HepG2 (cell line): ENCODE data around the gene PROC. TPM values are rescaled to one million over a fixed set of nuclear protein-coding genes. Genes with fewer than 3 reads are reported as not detected.
A peak's percentile ranks its signal among the peaks of the same experiment; 100 is the strongest.

Experiments used
- AFF4 ChIP-seq: sonication (generic); formaldehyde crosslinking; IDR thresholded peaks from 2 replicates; pipeline ENCODE4 v1.4.0; 2020; ENCODE audit warnings: missing genetic modification reagents
- HMGXB3 ChIP-seq: sonication (generic); formaldehyde crosslinking; IDR thresholded peaks from 2 replicates; pipeline ENCODE4 v1.4.0; 2020; ENCODE audit warnings: missing genetic modification reagents, borderline replicate concordance
- HNRNPH1 ChIP-seq: fragments of 200-400 bp; formaldehyde crosslinking; optimal IDR thresholded peaks from 2 replicates; pipeline ENCODE3; 2017; ENCODE audit warnings: mild to moderate bottlenecking, low read depth, low read length
- KLF15 ChIP-seq: sonication (generic); formaldehyde crosslinking; IDR thresholded peaks from 2 replicates; pipeline ENCODE4 v1.8.1; 2023; ENCODE audit warnings: borderline replicate concordance, mild to moderate bottlenecking, inconsistent platforms, missing genetic modification reagents, mixed read lengths
- MBD4 ChIP-seq: IDR thresholded peaks from 2 replicates; pipeline ENCODE4 v1.6.1; 2012; ENCODE audit warnings: low read length, inconsistent platforms, borderline replicate concordance
- MXD3 ChIP-seq: IDR thresholded peaks from 2 replicates; pipeline ENCODE4 v1.6.1; 2016; ENCODE audit warnings: mild to moderate bottlenecking, missing biosample characterization, missing genetic modification reagents
- MXI1 ChIP-seq: IDR thresholded peaks from 3 replicates; pipeline ENCODE4 v1.6.1; 2012; ENCODE audit warnings: low read depth, low read length, inconsistent platforms, borderline replicate concordance
- NFIC ChIP-seq: IDR thresholded peaks from 2 replicates; pipeline ENCODE4 v1.6.1; 2012; ENCODE audit warnings: mild to moderate bottlenecking, low read length, inconsistent platforms
- PHB2 ChIP-seq: fragments of 450-650 bp; IDR thresholded peaks from 2 replicates; pipeline ENCODE4 v1.6.1; 2018; ENCODE audit not compliant: partially characterized antibody
- ZBTB37 ChIP-seq: sonication (generic); formaldehyde crosslinking; IDR thresholded peaks from 2 replicates; pipeline ENCODE4 v1.4.0; 2020; ENCODE audit warnings: mild to moderate bottlenecking, missing genetic modification reagents
- ZBTB43 ChIP-seq: sonication (generic); formaldehyde crosslinking; conservative IDR thresholded peaks from 2 replicates; pipeline ENCODE4 v1.4.0; 2020; ENCODE audit warnings: missing genetic modification reagents
- ZBTB46 ChIP-seq: sonication (generic); formaldehyde crosslinking; IDR thresholded peaks from 2 replicates; pipeline ENCODE4 v1.4.0; 2020; ENCODE audit warnings: mild to moderate bottlenecking, missing genetic modification reagents, borderline replicate concordance
- polyA plus RNA-seq, 8 experiments: library from polyadenylated mRNA; depleted of rRNA in 3 of 8; stranded (reverse) in 7 of 8; unstranded in 1 of 8; fragments of >200 nt; fragmentation: Illumina TruSeq in 4 of 8; extraction: Trizol in 4 of 8; gene quantifications; 2 replicates each; pipeline versions ENCODE4 v1.2.1 to v1.2.3, GENCODE V29; 2011 to 2016; ENCODE audit warnings: low read depth in 4 of 8, missing spikeins in 1 of 8, mixed read lengths in 1 of 8; ENCODE audit not compliant: insufficient read depth in 1 of 8
- total RNA-seq, 5 experiments: library from RNA; depleted of rRNA; stranded (reverse); fragments of >200 nt; fragmentation: Illumina TruSeq; extraction: Trizol; gene quantifications; 2 replicates each; pipeline ENCODE4 v1.2.3, GENCODE V29; 2016; ENCODE audit warnings: low read depth in 1 of 5

Gene PROC
- total and polyA plus RNA-seq, 2 of the 13 experiments (the other 11 are each of a cell fraction or from before 2014, with no cell fraction given): 134 to 185 TPM

GRCh38 chr2:127387655-127388422, 30.4 kb upstream of the PROC start, which contains the start of gene MAP3K2 (continued):
- no peak; the same call in 1 of the 2 replicates for TF ChIP-seq AFF4 (CRISPR knock-in tag)
- TF ChIP-seq NFIC: no peak
- peak; percentile 90 for TF ChIP-seq MXD3 (CRISPR knock-in tag)
- no peak for TF ChIP-seq ZBTB46
- 0 out of 2 replicates have a peak, but pooled peaks have one; percentile 21 for TF ChIP-seq HMGXB3
- no peak for TF ChIP-seq PHB2
- peak; percentile 87; the same call in 2 of the 3 replicates for TF ChIP-seq MXI1
- 0 out of 2 replicates have a peak, but pooled peaks have one; percentile 25 for TF ChIP-seq KLF15 (CRISPR knock-in tag)
- no peak for TF ChIP-seq HNRNPH1
- no peak for TF ChIP-seq MBD4
- TF ChIP-seq ZBTB43 (CRISPR knock-in tag): no peak; the same call in 1 of the 2 replicates
- no peak for TF ChIP-seq ZBTB37 (CRISPR knock-in tag)
